Smooth muscle cell (in vitro differentiated cells): ENCODE data around the gene SUPT6H. TPM values are rescaled to one million over a fixed set of nuclear protein-coding genes. Genes with fewer than 3 reads are reported as not detected.

ENCODE experiments used
- DNase-seq: peaks from one replicate; lab custom pipeline; 2025; ENCODE audit not compliant: unreplicated experiment; lab: John Stamatoyannopoulos, UW
- H2AFZ ChIP-seq: fragments of 200-600 bp; sonication (generic); 2 replicates; pipeline ENCODE4 v1.6.0; 2016; ENCODE audit warnings: antibody characterized with exemption, low read depth, mild to moderate bottlenecking
- H3F3A ChIP-seq: fragments of 200-600 bp; sonication (generic); 2 replicates; pipeline ENCODE4 v1.6.0; 2017; ENCODE audit warnings: antibody characterized with exemption, low read depth
- H3K27ac ChIP-seq: fragments of 200-600 bp; sonication (generic); 2 replicates; pipeline ENCODE4 v1.5.1; 2016; ENCODE audit warnings: low read depth, mild to moderate bottlenecking
- H3K27me3 ChIP-seq: fragments of 200-600 bp; sonication (generic); 2 replicates; pipeline ENCODE4 v1.6.1; 2016; ENCODE audit warnings: low read depth, mild to moderate bottlenecking
- H3K36me3 ChIP-seq: fragments of 200-600 bp; sonication (generic); 2 replicates; pipeline ENCODE4 v1.5.1; 2016; ENCODE audit warnings: low read depth
- H3K4me1 ChIP-seq: fragments of 200-600 bp; sonication (generic); 2 replicates; pipeline ENCODE4 v1.5.1; 2016; ENCODE audit warnings: low read depth
- H3K4me2 ChIP-seq: fragments of 200-600 bp; sonication (generic); 2 replicates; pipeline ENCODE4 v1.6.0; 2016; ENCODE audit warnings: mild to moderate bottlenecking
- H3K4me3 ChIP-seq: fragments of 200-600 bp; sonication (generic); 2 replicates; pipeline ENCODE4 v1.5.1; 2016; ENCODE audit warnings: mild to moderate bottlenecking
- H3K79me2 ChIP-seq: fragments of 200-600 bp; sonication (generic); 2 replicates; pipeline ENCODE4 v1.6.0; 2016; ENCODE audit warnings: low read depth, mild to moderate bottlenecking
- H3K9ac ChIP-seq: fragments of 200-600 bp; sonication (generic); 2 replicates; pipeline ENCODE4 v1.6.0; 2016; ENCODE audit warnings: low read depth
- H3K9me3 ChIP-seq: fragments of 200-600 bp; sonication (generic); replicated peaks from 2 replicates; pipeline ENCODE4 v1.5.1; 2016; ENCODE audit warnings: low read depth
- H4K20me1 ChIP-seq: fragments of 200-600 bp; sonication (generic); 2 replicates; pipeline ENCODE4 v1.6.0; 2016; ENCODE audit warnings: low read depth
- WGBS: methylation state at CpG from one replicate; pipeline ENCODE4 v1.1.7; 2016; ENCODE audit warnings: low lambda C conversion rate; 5-methylcytosine and 5-hydroxymethylcytosine counted together
- polyA plus RNA-seq: library from polyadenylated mRNA; unstranded; fragments of >200 nt; fragmentation: Nextera tagmentation; extraction: Ambion mirVana; gene quantifications from 2 replicates; pipeline ENCODE4 v1.2.1, GENCODE V29; 2016
- total RNA-seq: library from RNA; depleted of rRNA; stranded (reverse); fragments of >200 nt; gene quantifications from 2 replicates; pipeline ENCODE4 v1.2.3, GENCODE V29; 2014
- TF ChIP-seq, protein P1 (sequence below): fragments of 200-600 bp; sonication (generic); IDR thresholded peaks from 2 replicates; pipeline ENCODE4 v1.5.1; 2017; ENCODE audit warnings: borderline replicate concordance, mild to moderate bottlenecking, antibody characterized with exemption; ENCODE audit not compliant: insufficient read depth, poor library complexity, severe bottlenecking

The SUPT6H gene
- total and polyA plus RNA-seq, 2 experiments from 2014 or later, result 22.4 to 64.0 TPM

DNA sequence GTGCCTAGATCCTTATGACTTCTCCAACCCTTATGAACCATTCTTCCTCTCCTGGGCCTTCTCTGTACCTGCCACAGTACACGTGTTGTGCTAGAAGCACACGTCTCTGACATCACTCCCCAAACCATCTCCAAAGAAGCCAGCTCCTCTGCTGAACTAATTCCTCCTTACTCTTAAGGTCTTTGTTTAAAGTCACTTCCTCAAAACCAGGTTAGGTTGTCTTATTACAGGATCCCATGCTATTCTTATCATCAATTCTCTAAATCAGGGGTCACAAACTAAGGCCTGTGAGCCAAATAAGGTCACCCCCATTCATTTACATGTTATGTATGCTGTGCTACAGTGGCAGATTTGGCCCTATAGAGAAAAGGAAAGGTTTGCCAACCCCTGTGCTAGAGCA lies 4.0 kb downstream of the SUPT6H start:
- DNase-seq, result no peak

DNA sequence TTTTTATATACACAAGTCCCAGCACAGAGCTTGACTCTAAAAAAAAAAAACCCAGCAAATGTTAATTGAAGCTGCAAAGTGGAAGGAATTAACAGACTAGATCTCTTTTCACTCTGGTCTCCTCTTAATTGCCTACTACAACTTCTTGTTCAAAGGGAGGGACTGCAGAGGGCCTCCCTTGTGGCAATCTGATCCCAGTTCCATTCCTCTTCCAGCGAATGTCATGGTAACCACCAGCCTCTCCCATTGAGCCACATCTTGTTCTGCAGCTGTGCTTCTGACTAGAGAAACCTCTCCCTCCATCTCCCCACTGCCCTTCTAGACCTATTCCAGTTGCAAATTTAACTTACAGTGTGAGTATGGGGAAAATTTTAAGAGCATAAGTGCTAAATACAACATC lies 5.9 kb downstream of the SUPT6H start:
- 74% methylated on average over 1 of the region's 1 CpG for WGBS
- no peak overlapping the region for H3K27ac ChIP-seq
- peaks cover 7% of the 10 kb centered on the region for H3K4me1 ChIP-seq
- no peak overlapping the region for H2AFZ ChIP-seq
- H4K20me1 ChIP-seq, result peaks cover 94% of the 10 kb centered on the region
- no peak overlapping the region for H3K4me3 ChIP-seq
- no peaks in the 10 kb centered on the region for H3K27me3 ChIP-seq
- no peaks in the 10 kb centered on the region for H3F3A ChIP-seq
- TF ChIP-seq, protein P1, sequence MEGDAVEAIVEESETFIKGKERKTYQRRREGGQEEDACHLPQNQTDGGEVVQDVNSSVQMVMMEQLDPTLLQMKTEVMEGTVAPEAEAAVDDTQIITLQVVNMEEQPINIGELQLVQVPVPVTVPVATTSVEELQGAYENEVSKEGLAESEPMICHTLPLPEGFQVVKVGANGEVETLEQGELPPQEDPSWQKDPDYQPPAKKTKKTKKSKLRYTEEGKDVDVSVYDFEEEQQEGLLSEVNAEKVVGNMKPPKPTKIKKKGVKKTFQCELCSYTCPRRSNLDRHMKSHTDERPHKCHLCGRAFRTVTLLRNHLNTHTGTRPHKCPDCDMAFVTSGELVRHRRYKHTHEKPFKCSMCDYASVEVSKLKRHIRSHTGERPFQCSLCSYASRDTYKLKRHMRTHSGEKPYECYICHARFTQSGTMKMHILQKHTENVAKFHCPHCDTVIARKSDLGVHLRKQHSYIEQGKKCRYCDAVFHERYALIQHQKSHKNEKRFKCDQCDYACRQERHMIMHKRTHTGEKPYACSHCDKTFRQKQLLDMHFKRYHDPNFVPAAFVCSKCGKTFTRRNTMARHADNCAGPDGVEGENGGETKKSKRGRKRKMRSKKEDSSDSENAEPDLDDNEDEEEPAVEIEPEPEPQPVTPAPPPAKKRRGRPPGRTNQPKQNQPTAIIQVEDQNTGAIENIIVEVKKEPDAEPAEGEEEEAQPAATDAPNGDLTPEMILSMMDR, result no peak
- no peaks in the 10 kb centered on the region for H3K9me3 ChIP-seq
- peaks cover 5% of the 10 kb centered on the region for H3K36me3 ChIP-seq
- H3K79me2 ChIP-seq, result peaks cover 88% of the 10 kb centered on the region
- no peak overlapping the region for H3K9ac ChIP-seq
- no peak overlapping the region for H3K4me2 ChIP-seq
- no peak for DNase-seq

More for the DNA sequence above, 4.0 kb downstream of the SUPT6H start:
- Histone ChIP-seq H3K4me2 (no peak overlapping the region), H3K4me1 (peaks cover 10% of the 10 kb centered on the region), H3F3A (no peaks in the 10 kb centered on the region), H3K9me3 (no peaks in the 10 kb centered on the region), H3K27me3 (no peaks in the 10 kb centered on the region), H3K36me3 (peaks cover 2% of the 10 kb centered on the region), H3K4me3 (no peak overlapping the region), H3K9ac (no peak overlapping the region), H3K79me2 (peaks cover 93% of the 10 kb centered on the region), H2AFZ (no peak overlapping the region), H3K27ac (no peak overlapping the region), H4K20me1 (peaks cover 78% of the 10 kb centered on the region)
- WGBS, result 93% methylated on average over 2 of the region's 2 CpGs
- TF ChIP-seq, protein P1, result no peak

DNA sequence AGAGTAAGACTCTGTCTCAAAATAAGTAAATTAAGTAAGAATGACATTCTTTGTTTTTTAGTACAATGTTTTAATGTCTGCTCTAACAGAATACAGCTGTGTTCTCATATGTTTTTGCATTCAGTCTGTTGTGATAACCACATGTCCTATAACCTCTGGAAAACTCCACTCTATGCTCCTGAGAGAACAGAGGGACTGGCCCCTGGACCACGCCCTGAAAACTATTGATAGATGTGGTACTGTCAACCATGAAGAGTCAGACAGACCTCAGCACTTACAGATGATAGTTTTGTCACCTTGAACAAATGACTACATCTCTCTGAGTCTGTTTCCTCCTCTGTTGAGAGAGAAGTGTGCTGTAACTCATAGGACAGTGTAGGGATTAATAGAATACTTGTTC lies 7.9 kb downstream of the SUPT6H start:
- H3K4me2 ChIP-seq, result no peak overlapping the region
- no peak overlapping the region for H3K27ac ChIP-seq
- H3K9ac ChIP-seq, result no peak overlapping the region
- TF ChIP-seq, protein P1, result no peak
- H2AFZ ChIP-seq, result no peak overlapping the region
- peaks cover 75% of the 10 kb centered on the region for H4K20me1 ChIP-seq
- H3K79me2 ChIP-seq, result peaks cover 68% of the 10 kb centered on the region
- no peak for DNase-seq
- H3K4me1 ChIP-seq, result no peaks in the 10 kb centered on the region
- H3F3A ChIP-seq, result no peaks in the 10 kb centered on the region
- 100% methylated on average over 1 of the region's 1 CpG for WGBS
- no peaks in the 10 kb centered on the region for H3K9me3 ChIP-seq
- H3K27me3 ChIP-seq, result no peaks in the 10 kb centered on the region
- peaks cover 23% of the 10 kb centered on the region for H3K36me3 ChIP-seq
- no peak overlapping the region for H3K4me3 ChIP-seq

GRCh38 chr17:28675490-28675889 lies 13.5 kb downstream of the SUPT6H start:
- H3K36me3 ChIP-seq, result peaks cover 54% of the 10 kb centered on the region
- 97% methylated on average over 3 of the region's 3 CpGs for WGBS

More at GRCh38 chr17:28675490-28675889, 13.5 kb downstream of the SUPT6H start:
- H3K4me3 ChIP-seq, result no peak overlapping the region
- no peaks in the 10 kb centered on the region for H3K27me3 ChIP-seq
- no peak for DNase-seq
- H3K4me2 ChIP-seq, result no peak overlapping the region
- H3K79me2 ChIP-seq, result peaks cover 14% of the 10 kb centered on the region
- TF ChIP-seq, protein P1, result no peak
- H3K9ac ChIP-seq, result no peak overlapping the region
- H3F3A ChIP-seq, result no peaks in the 10 kb centered on the region
- H3K9me3 ChIP-seq, result no peaks in the 10 kb centered on the region
- H2AFZ ChIP-seq, result no peak overlapping the region
- no peak overlapping the region for H3K27ac ChIP-seq
- H4K20me1 ChIP-seq, result peaks cover 22% of the 10 kb centered on the region
- H3K4me1 ChIP-seq, result no peaks in the 10 kb centered on the region
